ENCODE results near the gene PDE6C. TPM values are rescaled to one million over a fixed set of nuclear protein-coding genes. Genes with fewer than 3 reads are reported as not detected.

The PDE6C gene
- total RNA-seq, 1 experiment from 2014 or later: not detected

GRCh38 chr10:93628858-93629257 is 16.5 kb downstream of the PDE6C start:
- intact Hi-C loops (cut with micrococcal nuclease; ENCODE audit: unreplicated experiment): no loop called here
- ATAC-seq: no peak
- no TSS peak for BruUV-seq (replicated peaks)
- in situ Hi-C loops (cut with HindIII; ENCODE audit: low pct_unique_long_range_greater_than_20kb, low sequenced_read_pairs): no loop called here
- Histone ChIP-seq H3K9me3 (ENCODE audit: control insufficient read depth, insufficient read depth, low read depth, low read length) (no peaks in the 10 kb centered on the region), H3K4me1 (ENCODE audit: control insufficient read depth, insufficient read depth, low read length) (no peaks in the 10 kb centered on the region), H3K36me3 (ENCODE audit: control insufficient read depth, insufficient read depth, low read length) (no peaks in the 10 kb centered on the region), H3K27me3 (ENCODE audit: control insufficient read depth, insufficient read depth, low read length) (peaks cover 2% of the 10 kb centered on the region; the same call in 1 of the 2 replicates), H3K27ac (ENCODE audit: low read length) (no peak overlapping the region), H3K4me3 (ENCODE audit: low read depth in 2 of 2, low read length in 2 of 2) (no peak overlapping the region)
- ChIA-PET POLR2A (no interaction called here), CTCF (no interaction called here)
- no peak for DNase-seq (ENCODE audit: low read depth, low spot score)
- TF ChIP-seq POLR2AphosphoS5 (IDR thresholded peaks at IDR 0.05; ENCODE audit: low read depth, low read length): no peak
- no peak for TF ChIP-seq CTCF (IDR thresholded peaks at IDR 0.05)
- no peak for TF ChIP-seq TCF7L2 (IDR thresholded peaks at IDR 0.05; ENCODE audit: low read depth, low read length)
- no peak for TF ChIP-seq SIN3A (IDR thresholded peaks at IDR 0.05; ENCODE audit: borderline replicate concordance, insufficient read depth, low read depth, low read length)
- no peak for TF ChIP-seq REST (IDR thresholded peaks at IDR 0.05; ENCODE audit: insufficient read depth in 1 of 2, low read depth in 2 of 2, low read length in 1 of 2)

- Histone ChIP-seq H3K27me3 (ENCODE audit: control insufficient read depth, insufficient read depth, low read length) (peaks cover 2% of the 10 kb centered on the region; the same call in 1 of the 2 replicates), H3K27ac (ENCODE audit: low read length) (no peak overlapping the region), H3K4me1 (ENCODE audit: control insufficient read depth, insufficient read depth, low read length) (no peaks in the 10 kb centered on the region), H3K36me3 (ENCODE audit: control insufficient read depth, insufficient read depth, low read length) (no peaks in the 10 kb centered on the region), H3K4me3 (ENCODE audit: low read depth in 2 of 2, low read length in 2 of 2) (no peak overlapping the region), H3K9me3 (ENCODE audit: control insufficient read depth, insufficient read depth, low read depth, low read length) (no peaks in the 10 kb centered on the region)
- POLR2A ChIA-PET: no interaction called here
- ATAC-seq: peak; percentile 39; the same call in 1 of the 2 replicates
- no TSS peak for BruUV-seq (replicated peaks)
- DNase-seq (ENCODE audit: low read depth, low spot score): no peak
- intact Hi-C loops (cut with micrococcal nuclease; ENCODE audit: unreplicated experiment) (no loop called here), in situ Hi-C loops (cut with HindIII; ENCODE audit: low pct_unique_long_range_greater_than_20kb, low sequenced_read_pairs) (no loop called here)
- CTCF ChIA-PET: no interaction called here
- TF ChIP-seq CTCF (IDR thresholded peaks at IDR 0.05) (no peak), TCF7L2 (IDR thresholded peaks at IDR 0.05; ENCODE audit: low read depth, low read length) (no peak)
These were observed 17.4 kb downstream of the PDE6C start for GRCh38 chr10:93629647-93630305.

Data from Panc1 (cell line).